H9 (cell line): ENCODE measurements around the gene ADCY5. TPM values are rescaled to one million over a fixed set of nuclear protein-coding genes. Genes with fewer than 3 reads are reported as not detected.

Source experiments
- DNase-seq: peaks from one replicate; pipeline ENCODE4 v3.0.0-alpha.2; 2017
- H2AFZ ChIP-seq: one replicate; pipeline ENCODE4 v1.6.1; 2013; ENCODE audit warnings: mild to moderate bottlenecking, low read length, control low read depth, moderate library complexity
- H2AK5ac ChIP-seq: 2 replicates; pipeline ENCODE4 v1.6.1; 2013; ENCODE audit warnings: low read length, control low read depth, mixed read lengths; ENCODE audit not compliant: insufficient read length
- H2BK120ac ChIP-seq: one replicate; pipeline ENCODE4 v1.6.1; 2013; ENCODE audit warnings: low read depth, mild to moderate bottlenecking, low read length, control low read depth, inconsistent platforms; ENCODE audit not compliant: poor library complexity, severe bottlenecking
- H2BK12ac ChIP-seq: 2 replicates; pipeline ENCODE4 v1.6.1; 2013; ENCODE audit warnings: low read length, control low read depth, mixed read lengths, low read depth; ENCODE audit not compliant: insufficient read length
- H2BK15ac ChIP-seq: 2 replicates; pipeline ENCODE4 v1.6.1; 2013; ENCODE audit warnings: low read depth, low read length, control low read depth
- H2BK20ac ChIP-seq: one replicate; pipeline ENCODE4 v1.6.1; 2013; ENCODE audit warnings: low read depth, mild to moderate bottlenecking, low read length, control low read depth, inconsistent platforms; ENCODE audit not compliant: poor library complexity, severe bottlenecking
- H2BK5ac ChIP-seq: 2 replicates; pipeline ENCODE4 v1.6.1; 2013; ENCODE audit warnings: low read length, control low read depth, mixed read lengths; ENCODE audit not compliant: insufficient read length
- H3K14ac ChIP-seq: 2 replicates; pipeline ENCODE4 v1.6.1; 2013; ENCODE audit warnings: low read length, control low read depth; ENCODE audit not compliant: insufficient read depth
- H3K18ac ChIP-seq: 2 replicates; pipeline ENCODE4 v1.6.1; 2013; ENCODE audit warnings: low read depth, mild to moderate bottlenecking, mixed read lengths, low read length, control low read depth; ENCODE audit not compliant: insufficient read length
- H3K23ac ChIP-seq: 2 replicates; pipeline ENCODE4 v1.6.1; 2013; ENCODE audit warnings: low read length, control low read depth, mixed read lengths, low read depth; ENCODE audit not compliant: insufficient read length
- H3K23me2 ChIP-seq: 2 replicates; pipeline ENCODE4 v1.6.1; 2013; ENCODE audit warnings: low read depth, mild to moderate bottlenecking, mixed read lengths, low read length, control low read depth; ENCODE audit not compliant: insufficient read length, poor library complexity, severe bottlenecking
- H3K27ac ChIP-seq: 2 replicates; pipeline ENCODE4 v1.5.1; 2013; ENCODE audit warnings: low read length, control low read depth, mixed read lengths, low read depth; ENCODE audit not compliant: insufficient read length
- H3K27me3 ChIP-seq: 2 replicates; pipeline ENCODE4 v1.6.1; 2013; ENCODE audit warnings: low read length, control low read depth, inconsistent platforms; ENCODE audit not compliant: insufficient read depth
- H3K4ac ChIP-seq: 2 replicates; pipeline ENCODE4 v1.6.1; 2013; ENCODE audit warnings: low read depth, mild to moderate bottlenecking, control low read depth, inconsistent platforms, low read length, moderate library complexity
- H3K4me1 ChIP-seq: 2 replicates; pipeline ENCODE4 v1.6.1; 2013; ENCODE audit warnings: low read length, control low read depth, inconsistent platforms; ENCODE audit not compliant: insufficient read depth
- H3K4me2 ChIP-seq: 2 replicates; pipeline ENCODE4 v1.6.1; 2013; ENCODE audit warnings: low read length, control low read depth, mixed read lengths; ENCODE audit not compliant: insufficient read length, insufficient read depth
- H3K56ac ChIP-seq: 2 replicates; pipeline ENCODE4 v1.6.1; 2013; ENCODE audit warnings: low read depth, mild to moderate bottlenecking, mixed read lengths, low read length, control low read depth; ENCODE audit not compliant: insufficient read length
- H3K79me1 ChIP-seq: 2 replicates; pipeline ENCODE4 v1.6.1; 2013; ENCODE audit warnings: low read depth, mild to moderate bottlenecking, moderate library complexity, low read length, control low read depth, inconsistent platforms; ENCODE audit not compliant: insufficient read depth, poor library complexity, severe bottlenecking
- H3K79me2 ChIP-seq: 2 replicates; pipeline ENCODE4 v1.6.1; 2013; ENCODE audit warnings: low read length, control low read depth, inconsistent platforms; ENCODE audit not compliant: insufficient read depth
- H3K9ac ChIP-seq: 2 replicates; pipeline ENCODE4 v1.6.1; 2013; ENCODE audit warnings: low read length, control low read depth, mixed read lengths; ENCODE audit not compliant: insufficient read length; ENCODE audit errors: extremely low read depth
- H3K9me3 ChIP-seq: one replicate; pipeline ENCODE4 v1.6.1; 2013; ENCODE audit warnings: low read depth, low read length, inconsistent platforms; ENCODE audit not compliant: control insufficient read depth
- H3T11ph ChIP-seq: one replicate; pipeline ENCODE4 v1.6.1; 2013; ENCODE audit warnings: mild to moderate bottlenecking, low read length, control low read depth, inconsistent platforms
- H4K20me1 ChIP-seq: one replicate; pipeline ENCODE4 v1.6.1; 2013; ENCODE audit not compliant: control insufficient read depth, insufficient read length, insufficient read depth
- H4K5ac ChIP-seq: 2 replicates; pipeline ENCODE4 v1.6.1; 2013; ENCODE audit warnings: low read depth, mild to moderate bottlenecking, mixed read lengths, low read length, control low read depth; ENCODE audit not compliant: insufficient read length
- H4K8ac ChIP-seq: replicated peaks from 2 replicates; pipeline ENCODE4 v1.6.1; 2013; ENCODE audit warnings: low read length, control low read depth, mixed read lengths, low read depth; ENCODE audit not compliant: insufficient read length
- H4K91ac ChIP-seq: 2 replicates; pipeline ENCODE4 v1.6.1; 2013; ENCODE audit warnings: low read depth, mild to moderate bottlenecking, moderate library complexity, mixed read lengths, low read length, control low read depth; ENCODE audit not compliant: insufficient read length
- H3K27ac Mint-ChIP-seq, 3 experiments: 2 replicates in 2 of 3; 3 replicates in 1 of 3; pipeline ENCODE4 v1.8.0; 2020 to 2021; ENCODE audit warnings: mixed read lengths in 3 of 3, mild to moderate bottlenecking in 1 of 3, moderate library complexity in 1 of 3
- H3K27me3 Mint-ChIP-seq: 2 replicates; pipeline ENCODE4 v1.8.0; 2021; ENCODE audit warnings: low read depth, mild to moderate bottlenecking, moderate library complexity, mixed read lengths
- H3K36me3 Mint-ChIP-seq, 3 experiments: 2 replicates in 2 of 3; 3 replicates in 1 of 3; pipeline ENCODE4 v1.8.0; 2020 to 2021; ENCODE audit warnings: low read depth in 3 of 3, mixed read lengths in 3 of 3; ENCODE audit not compliant: insufficient read depth in 1 of 3
- H3K4me1 Mint-ChIP-seq, 2 experiments: 2 replicates each; pipeline ENCODE4 v1.8.0; 2020; ENCODE audit warnings: mixed read lengths in 2 of 2
- H3K4me3 Mint-ChIP-seq, 2 experiments: 2 replicates in 1 of 2; 3 replicates in 1 of 2; pipeline ENCODE4 v1.8.0; 2020 to 2021; ENCODE audit warnings: mild to moderate bottlenecking in 2 of 2, mixed read lengths in 2 of 2, moderate library complexity in 1 of 2
- H3K9me3 Mint-ChIP-seq, 2 experiments: 2 replicates in 1 of 2; 3 replicates in 1 of 2; pipeline ENCODE4 v1.8.0; 2020; ENCODE audit warnings: mild to moderate bottlenecking in 2 of 2, mixed read lengths in 2 of 2, moderate library complexity in 1 of 2
- WGBS: extraction: QIAGEN DNeasy Blood & Tissue Kit; methylation state at CpG from one replicate; pipeline ENCODE4 v1.1.7; 2013; ENCODE audit warnings: missing lambda C conversion rate, low lambda C conversion rate, mixed read lengths; ENCODE audit not compliant: insufficient read length; ENCODE audit errors: extremely low coverage; 5-methylcytosine and 5-hydroxymethylcytosine counted together
- total RNA-seq: library from RNA; stranded (reverse); gene quantifications from 2 replicates; pipeline ENCODE4 v1.2.1, GENCODE V29; 2021
- TF ChIP-seq, protein P1 (sequence below): fragments of 200-600 bp; sonication (generic); conservative IDR thresholded peaks from 3 replicates; pipeline ENCODE4 v1.8.0; 2021; ENCODE audit warnings: antibody characterized with exemption, mild to moderate bottlenecking

ADCY5 gene
- total RNA-seq, 1 experiment from 2014 or later, result 5.0 TPM

DNA sequence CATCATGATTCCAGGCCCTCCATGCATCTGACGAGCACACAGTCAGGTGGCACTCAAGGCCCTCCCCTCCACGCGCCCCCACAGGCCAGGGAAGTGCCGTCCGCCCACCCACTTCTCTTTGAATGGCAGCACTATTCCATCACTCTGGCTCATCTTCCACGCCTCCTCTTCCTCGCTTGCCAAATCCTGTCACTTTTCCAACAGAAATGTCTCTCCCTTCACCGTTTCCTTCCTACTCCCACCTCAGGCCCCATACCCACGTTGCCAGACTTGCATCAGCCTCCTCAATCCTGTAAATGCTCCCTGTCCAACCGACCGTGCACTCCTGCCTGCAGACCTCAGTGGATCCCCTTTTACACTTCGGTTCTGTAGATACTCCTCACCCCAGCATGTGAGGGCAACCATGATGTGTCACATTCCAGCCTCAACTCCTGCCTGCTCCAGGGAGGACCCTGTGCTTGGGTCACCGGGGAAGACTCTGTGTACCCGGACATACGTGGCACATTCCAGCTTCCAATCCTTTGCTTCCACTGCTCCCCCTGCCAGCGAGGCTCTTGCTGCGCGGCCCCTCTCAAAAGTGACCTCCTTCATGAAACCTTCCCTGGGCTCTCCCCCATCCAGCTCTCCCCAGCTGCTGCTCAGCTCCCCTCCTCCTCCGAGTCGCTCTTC, 29.6 kb downstream of the ADCY5 start:
- Histone ChIP-seq H3K4me2 (no peak overlapping the region), H3K4ac (no peak overlapping the region), H2AK5ac (no peak overlapping the region), H3K56ac (no peak overlapping the region), H4K5ac (no peak overlapping the region), H3K14ac (no peak overlapping the region), H2BK12ac (no peak overlapping the region), H3K23ac (no peak overlapping the region), H2BK20ac (no peak overlapping the region), H3K27me3 (no peaks in the 10 kb centered on the region), H4K20me1 (peaks cover 3% of the 10 kb centered on the region), H2BK120ac (no peak overlapping the region), H3K27ac (no peak overlapping the region), H3K79me2 (no peaks in the 10 kb centered on the region), H3K18ac (no peak overlapping the region), H4K8ac (no peak overlapping the region), H3K23me2 (no peaks in the 10 kb centered on the region), H3K9me3 (no peaks in the 10 kb centered on the region), H3K9ac (no peak overlapping the region), H3T11ph (no peak overlapping the region), H3K4me1 (no peaks in the 10 kb centered on the region), H2BK15ac (no peak overlapping the region), H2AFZ (no peak overlapping the region), H3K79me1 (no peaks in the 10 kb centered on the region), H4K91ac (no peak overlapping the region), H2BK5ac (no peak overlapping the region)
- no peaks in the 10 kb centered on the region for H3K36me3 Mint-ChIP-seq
- TF ChIP-seq, protein P1, sequence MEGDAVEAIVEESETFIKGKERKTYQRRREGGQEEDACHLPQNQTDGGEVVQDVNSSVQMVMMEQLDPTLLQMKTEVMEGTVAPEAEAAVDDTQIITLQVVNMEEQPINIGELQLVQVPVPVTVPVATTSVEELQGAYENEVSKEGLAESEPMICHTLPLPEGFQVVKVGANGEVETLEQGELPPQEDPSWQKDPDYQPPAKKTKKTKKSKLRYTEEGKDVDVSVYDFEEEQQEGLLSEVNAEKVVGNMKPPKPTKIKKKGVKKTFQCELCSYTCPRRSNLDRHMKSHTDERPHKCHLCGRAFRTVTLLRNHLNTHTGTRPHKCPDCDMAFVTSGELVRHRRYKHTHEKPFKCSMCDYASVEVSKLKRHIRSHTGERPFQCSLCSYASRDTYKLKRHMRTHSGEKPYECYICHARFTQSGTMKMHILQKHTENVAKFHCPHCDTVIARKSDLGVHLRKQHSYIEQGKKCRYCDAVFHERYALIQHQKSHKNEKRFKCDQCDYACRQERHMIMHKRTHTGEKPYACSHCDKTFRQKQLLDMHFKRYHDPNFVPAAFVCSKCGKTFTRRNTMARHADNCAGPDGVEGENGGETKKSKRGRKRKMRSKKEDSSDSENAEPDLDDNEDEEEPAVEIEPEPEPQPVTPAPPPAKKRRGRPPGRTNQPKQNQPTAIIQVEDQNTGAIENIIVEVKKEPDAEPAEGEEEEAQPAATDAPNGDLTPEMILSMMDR, result no peak
- H3K4me3 Mint-ChIP-seq, result no peak overlapping the region
- DNase-seq, result no peak
- H3K9me3 Mint-ChIP-seq, result no peaks in the 10 kb centered on the region; a peak in 1 of 5 replicates
- peaks cover 7% of the 10 kb centered on the region for H3K27me3 Mint-ChIP-seq
- WGBS, result no CpG with 5 or more reads among the region's 20 CpGs
- H3K27ac Mint-ChIP-seq, result peak overlapping the region in 1 of 3 experiments; percentile 81; a peak in 2 of 7 replicates
- H3K4me1 Mint-ChIP-seq, result peaks cover 5 to 10% of the 10 kb centered on the region in 2 experiments; a peak in 3 of 4 replicates
